Neural progenitor cell (in vitro differentiated cells): ENCODE results near the gene FAM163B.

ENCODE experiments used
- CTCF ChIP-seq: fragments of 200-600 bp; sonication (generic); IDR thresholded peaks from 2 replicates; pipeline ENCODE4 v1.5.1; 2017; ENCODE audit warnings: antibody characterized with exemption, mild to moderate bottlenecking
- EZH2 ChIP-seq: fragments of 200-600 bp; sonication (generic); IDR thresholded peaks from 2 replicates; pipeline ENCODE4 v1.6.1; 2017; ENCODE audit warnings: antibody characterized with exemption, mild to moderate bottlenecking, moderate library complexity
- EZH2phosphoT487 ChIP-seq: fragments of 200-600 bp; sonication (generic); IDR thresholded peaks from 2 replicates; pipeline ENCODE4 v1.6.1; 2017; ENCODE audit warnings: antibody characterized with exemption

- no peak for TF ChIP-seq CTCF
- TF ChIP-seq EZH2: no peak
- no peak for TF ChIP-seq EZH2phosphoT487
Measured at GRCh38 chr9:133613432-133613831, 4.2 kb upstream of the FAM163B start.
